SIG-M5 treated with dmso at 0.1 percent for 504 hours (cell line): ENCODE results near the gene TRAF2.

Source experiments
- DNase-seq: peaks from one replicate; lab custom pipeline; 2025; ENCODE audit not compliant: unreplicated experiment; lab: John Stamatoyannopoulos, UW

The TRAF2 gene

GRCh38 chr9:136913701-136914438 lies 27.6 kb downstream of the TRAF2 start:
- DNase-seq = no peak

GRCh38 chr9:136915632-136916329 lies 29.5 kb downstream of the TRAF2 start:
- DNase-seq = no peak

GRCh38 chr9:136916330-136917184 lies 30.2 kb downstream of the TRAF2 start:
- DNase-seq = no peak

- no peak for DNase-seq
Measured at GRCh38 chr9:136917902-136918301, 31.6 kb downstream of the TRAF2 start.

- DNase-seq = no peak
Measured at GRCh38 chr9:136920069-136920468, 33.8 kb downstream of the TRAF2 start.

- DNase-seq = no peak
Measured at GRCh38 chr9:136920734-136921231, 34.5 kb downstream of the TRAF2 start.

- no peak for DNase-seq
Measured at GRCh38 chr9:136921307-136921706, 35.0 kb downstream of the TRAF2 start.

GRCh38 chr9:136921718-136922117 lies 35.4 kb downstream of the TRAF2 start:
- no peak for DNase-seq

- DNase-seq = no peak
Measured at GRCh38 chr9:136922540-136922939, 36.2 kb downstream of the TRAF2 start.

- no peak for DNase-seq
Measured at GRCh38 chr9:136923881-136924280, 37.6 kb downstream of the TRAF2 start.

- no peak for DNase-seq
Measured at GRCh38 chr9:136925414-136926153, 39.3 kb downstream of the TRAF2 start.

GRCh38 chr9:136926154-136926704 lies 39.9 kb downstream of the TRAF2 start:
- no peak for DNase-seq

GRCh38 chr9:136926749-136927148 lies 40.4 kb downstream of the TRAF2 start:
- no peak for DNase-seq

- DNase-seq = no peak
Measured at GRCh38 chr9:136927343-136928271, 41.3 kb downstream of the TRAF2 start.

GRCh38 chr9:136928591-136928990 lies 42.3 kb downstream of the TRAF2 start:
- DNase-seq = peak; percentile 50

- DNase-seq = no peak
Measured at GRCh38 chr9:136930014-136930413, 43.7 kb downstream of the TRAF2 start.

GRCh38 chr9:136931611-136932130 lies 45.4 kb downstream of the TRAF2 start:
- no peak for DNase-seq

GRCh38 chr9:136934277-136934676 lies 48.0 kb downstream of the TRAF2 start:
- no peak for DNase-seq

- DNase-seq = peak; percentile 69
Measured at GRCh38 chr9:136935651-136936050, 49.3 kb downstream of the TRAF2 start.
